ENCODE measurements around the gene SLC25A12. TPM values are rescaled to one million over a fixed set of nuclear protein-coding genes. Genes with fewer than 3 reads are reported as not detected.

SLC25A12 gene
- total RNA-seq, 3 donors from 2014 or later: 15.5 to 54.7 (median 39.2) TPM

DNA sequence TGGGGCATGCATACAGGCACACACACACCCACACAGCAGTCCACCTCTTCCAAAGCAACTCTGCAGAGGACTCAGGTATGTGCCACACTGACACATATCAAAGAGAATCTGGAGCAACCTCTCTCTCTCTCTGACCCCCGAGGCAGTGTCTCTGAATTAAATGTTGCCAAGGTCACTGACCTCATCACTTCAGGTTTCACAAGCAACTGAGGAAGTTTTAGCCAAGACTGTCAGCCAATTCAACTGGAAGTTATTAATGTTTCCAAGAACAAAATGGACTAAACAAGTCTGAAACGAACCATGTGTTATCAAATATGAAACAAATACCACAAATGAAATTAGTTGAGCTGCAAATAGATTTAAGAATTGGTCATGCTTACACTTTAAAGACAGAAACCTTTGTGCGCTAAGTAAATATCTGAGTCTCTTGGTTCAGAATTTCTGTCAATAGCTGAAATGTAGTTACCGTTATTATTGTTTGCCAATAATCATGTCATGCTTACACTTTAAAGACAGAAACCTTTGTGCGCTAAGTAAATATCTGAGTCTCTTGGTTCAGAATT lies 86.1 kb downstream of the SLC25A12 start:
- no peaks in the 10 kb centered on the region for H3K9me3 ChIP-seq
- intact Hi-C loops (cut with DNase I; ENCODE audit: low total_unique reads): no loop called here
- no peak overlapping the region for H3K27ac ChIP-seq
- H3K36me3 ChIP-seq: no peaks in the 10 kb centered on the region
- TF ChIP-seq POLR2AphosphoS5 (IDR thresholded peaks at IDR 0.05): peak in 1 of 3 donors; percentile 23
- TF ChIP-seq, protein P1, sequence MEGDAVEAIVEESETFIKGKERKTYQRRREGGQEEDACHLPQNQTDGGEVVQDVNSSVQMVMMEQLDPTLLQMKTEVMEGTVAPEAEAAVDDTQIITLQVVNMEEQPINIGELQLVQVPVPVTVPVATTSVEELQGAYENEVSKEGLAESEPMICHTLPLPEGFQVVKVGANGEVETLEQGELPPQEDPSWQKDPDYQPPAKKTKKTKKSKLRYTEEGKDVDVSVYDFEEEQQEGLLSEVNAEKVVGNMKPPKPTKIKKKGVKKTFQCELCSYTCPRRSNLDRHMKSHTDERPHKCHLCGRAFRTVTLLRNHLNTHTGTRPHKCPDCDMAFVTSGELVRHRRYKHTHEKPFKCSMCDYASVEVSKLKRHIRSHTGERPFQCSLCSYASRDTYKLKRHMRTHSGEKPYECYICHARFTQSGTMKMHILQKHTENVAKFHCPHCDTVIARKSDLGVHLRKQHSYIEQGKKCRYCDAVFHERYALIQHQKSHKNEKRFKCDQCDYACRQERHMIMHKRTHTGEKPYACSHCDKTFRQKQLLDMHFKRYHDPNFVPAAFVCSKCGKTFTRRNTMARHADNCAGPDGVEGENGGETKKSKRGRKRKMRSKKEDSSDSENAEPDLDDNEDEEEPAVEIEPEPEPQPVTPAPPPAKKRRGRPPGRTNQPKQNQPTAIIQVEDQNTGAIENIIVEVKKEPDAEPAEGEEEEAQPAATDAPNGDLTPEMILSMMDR (IDR thresholded peaks at IDR 0.05): no peak
- no peak overlapping the region for H3K4me3 ChIP-seq
- H3K4me1 ChIP-seq: peaks cover 0 to 8% of the 10 kb centered on the region in 2 donors
- DNase-seq (ENCODE audit: low spot score in 2 of 2): no peak
- no peaks in the 10 kb centered on the region for H3K27me3 ChIP-seq

DNA sequence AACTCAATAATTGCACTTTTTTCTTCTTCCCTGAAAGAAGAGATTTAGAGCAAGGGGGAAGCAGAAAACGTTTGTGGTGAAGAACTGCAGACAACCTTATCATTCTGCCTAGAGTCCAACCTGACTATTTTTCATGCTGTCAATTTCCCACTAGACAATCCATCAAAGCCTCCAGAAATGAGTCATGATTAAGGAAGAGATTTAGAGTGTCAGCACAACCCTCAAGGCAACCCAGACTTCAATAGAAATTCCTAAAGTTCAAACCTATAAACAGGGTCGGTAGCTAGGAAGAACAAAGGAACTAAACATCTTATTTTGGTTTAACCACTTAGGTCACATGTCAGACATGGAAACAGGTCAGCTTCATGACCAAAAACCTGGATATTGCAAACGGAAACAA lies 86.9 kb downstream of the SLC25A12 start:
- TF ChIP-seq, protein P1 (IDR thresholded peaks at IDR 0.05): no peak
- TF ChIP-seq POLR2AphosphoS5 (IDR thresholded peaks at IDR 0.05) (no peak), POLR2A (IDR thresholded peaks at IDR 0.05) (no peak)
- Histone ChIP-seq H3K27me3 (no peaks in the 10 kb centered on the region), H3K4me1 (peaks cover 0 to 8% of the 10 kb centered on the region in 2 donors), H3K27ac (no peak overlapping the region), H3K36me3 (no peaks in the 10 kb centered on the region), H3K9me3 (no peaks in the 10 kb centered on the region), H3K4me3 (no peak overlapping the region)
- no peak for DNase-seq (ENCODE audit: low spot score in 2 of 2)
- intact Hi-C loops (cut with DNase I; ENCODE audit: low total_unique reads): no loop called here

DNA sequence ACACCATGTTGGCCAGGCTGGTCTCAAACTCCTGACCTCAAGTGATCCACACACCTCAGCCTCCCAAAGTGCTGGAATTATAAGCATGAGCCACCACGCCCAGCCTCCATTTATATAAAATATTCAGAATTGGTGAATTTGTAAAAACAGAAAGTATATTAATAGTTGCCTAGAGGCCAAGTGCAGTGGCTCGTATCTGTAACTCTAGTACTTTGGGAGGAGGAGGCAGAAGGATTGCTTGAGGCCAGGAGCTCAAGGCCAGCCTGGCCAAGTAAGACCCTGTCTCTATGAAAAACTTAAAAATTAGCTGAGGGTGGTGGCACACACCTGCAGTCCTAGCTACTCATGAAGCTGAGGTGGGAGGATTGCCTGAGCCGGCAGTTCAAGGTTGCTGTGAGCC lies 89.6 kb downstream of the SLC25A12 start:
- H3K4me3 ChIP-seq: no peak overlapping the region
- H3K9me3 ChIP-seq: no peaks in the 10 kb centered on the region
- DNase-seq (ENCODE audit: low spot score in 2 of 2): no peak
- peaks cover 0 to 8% of the 10 kb centered on the region in 2 donors for H3K4me1 ChIP-seq
- H3K27ac ChIP-seq: no peak overlapping the region
- no peaks in the 10 kb centered on the region for H3K36me3 ChIP-seq
- H3K27me3 ChIP-seq: no peaks in the 10 kb centered on the region
- intact Hi-C loops (cut with DNase I; ENCODE audit: low total_unique reads): loop anchor here (5.0 kb wide), 1 partner anchor 332 kb away; no protein-coding TSS in a partner anchor
- TF ChIP-seq, protein P1 (IDR thresholded peaks at IDR 0.05): no peak
- TF ChIP-seq POLR2AphosphoS5 (IDR thresholded peaks at IDR 0.05) (no peak), POLR2A (IDR thresholded peaks at IDR 0.05) (no peak)

DNA sequence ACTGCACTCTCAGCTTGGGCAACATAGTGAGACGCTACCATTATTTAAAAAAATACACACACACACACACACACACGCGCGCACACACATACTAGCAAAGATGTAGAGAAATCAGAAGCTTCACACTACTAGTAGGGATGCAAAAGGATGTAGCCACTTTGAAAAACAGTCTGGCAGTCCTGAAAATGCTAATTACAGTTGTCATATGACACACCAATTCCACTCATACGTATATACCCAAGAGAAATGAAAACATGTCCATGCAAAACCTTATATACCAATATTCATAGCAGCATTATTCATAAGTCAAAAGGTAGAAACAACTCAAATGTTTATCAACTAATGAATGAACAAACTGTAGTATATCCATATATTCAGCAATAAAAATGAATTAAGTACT lies 90.3 kb downstream of the SLC25A12 start:
- no peaks in the 10 kb centered on the region for H3K27me3 ChIP-seq

DNA sequence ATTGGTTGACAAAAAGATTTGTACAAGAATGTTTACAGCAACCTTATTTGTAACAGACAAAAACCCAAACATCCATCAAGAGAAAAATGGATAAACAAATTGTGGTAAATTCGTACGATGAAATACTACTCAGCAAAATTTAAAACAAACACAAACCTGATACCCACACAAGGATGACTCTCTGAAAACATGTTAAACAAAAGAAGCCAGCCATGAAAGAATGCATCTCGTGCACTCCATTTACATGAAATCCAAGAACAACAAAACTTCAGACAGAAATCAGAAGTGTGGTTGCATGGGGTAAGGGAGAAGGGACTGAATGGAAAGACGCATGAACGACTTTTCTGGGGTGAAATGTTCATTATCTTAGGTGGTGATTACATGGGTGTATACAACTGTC lies 93.4 kb downstream of the SLC25A12 start:
- Histone ChIP-seq H3K4me1 (no peaks in the 10 kb centered on the region), H3K27me3 (no peaks in the 10 kb centered on the region), H3K4me3 (no peak overlapping the region), H3K9me3 (no peaks in the 10 kb centered on the region), H3K36me3 (no peaks in the 10 kb centered on the region), H3K27ac (no peak overlapping the region)
- intact Hi-C loops (cut with DNase I; ENCODE audit: low total_unique reads): loop anchor here (5.0 kb wide), 1 partner anchor 328 kb away; no protein-coding TSS in a partner anchor
- TF ChIP-seq POLR2AphosphoS5 (IDR thresholded peaks at IDR 0.05): no peak
- TF ChIP-seq, protein P1 (IDR thresholded peaks at IDR 0.05): no peak
- no peak for DNase-seq (ENCODE audit: low spot score in 2 of 2)

More for the DNA sequence above, 90.3 kb downstream of the SLC25A12 start:
- Histone ChIP-seq H3K9me3 (no peaks in the 10 kb centered on the region), H3K36me3 (no peaks in the 10 kb centered on the region), H3K4me3 (no peak overlapping the region), H3K4me1 (peaks cover 0 to 8% of the 10 kb centered on the region in 2 donors), H3K27ac (no peak overlapping the region)
- TF ChIP-seq, protein P1 (IDR thresholded peaks at IDR 0.05): no peak
- no peak for TF ChIP-seq POLR2AphosphoS5 (IDR thresholded peaks at IDR 0.05)
- TF ChIP-seq POLR2A (IDR thresholded peaks at IDR 0.05): no peak
- no peak for DNase-seq (ENCODE audit: low spot score in 2 of 2)
- intact Hi-C loops (cut with DNase I; ENCODE audit: low total_unique reads): loop anchor here (5.0 kb wide), 1 partner anchor 331 kb away; no protein-coding TSS in a partner anchor
